ENCODE data around the gene WIPF1. TPM values are rescaled to one million over a fixed set of nuclear protein-coding genes. Genes with fewer than 3 reads are reported as not detected.
A peak's percentile ranks its signal among the peaks of the same experiment; 100 is the strongest.

The WIPF1 gene
- total RNA-seq, 2 donors from 2014 or later, result 50.4 to 58.8 TPM

DNA sequence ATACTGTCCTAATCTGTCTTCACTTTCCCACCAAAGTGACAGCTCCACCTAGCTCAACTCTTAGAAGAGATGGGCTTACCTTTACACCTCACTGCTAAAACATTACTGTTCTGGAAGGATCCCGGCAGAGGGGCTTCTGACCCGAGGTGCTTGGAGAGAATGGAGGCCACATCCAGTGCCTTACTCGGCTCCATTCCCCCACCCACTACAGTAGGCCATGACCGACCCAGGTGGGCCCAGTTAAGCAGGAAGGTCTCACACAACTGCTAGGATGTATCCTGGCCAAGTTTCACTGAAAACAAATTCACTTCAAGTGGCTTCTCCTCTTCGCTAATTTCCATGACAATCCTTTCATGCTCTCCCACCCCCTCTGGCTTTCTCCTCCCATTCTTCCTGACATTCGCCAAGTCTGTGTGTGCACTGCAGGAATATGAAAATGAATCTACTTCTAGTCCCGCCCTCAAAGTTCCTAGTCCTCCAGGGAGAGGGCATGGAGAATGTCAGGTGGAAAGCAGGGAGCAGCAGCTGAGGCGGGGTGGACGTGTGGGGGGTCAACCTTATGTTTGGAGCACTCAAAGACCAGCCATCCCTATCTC lies 11.8 kb downstream of the WIPF1 start:
- Histone ChIP-seq H3K9me3 (no peaks in the 10 kb centered on the region), H3K4me3 (no peak overlapping the region), H3K4me1 (ENCODE audit: control insufficient read depth in 1 of 2, low read depth in 2 of 2) (peaks cover 51 to 57% of the 10 kb centered on the region in 2 donors), H3K36me3 (peaks cover 8% of the 10 kb centered on the region), H3K27me3 (replicated peaks; ENCODE audit: insufficient read depth) (no peaks in the 10 kb centered on the region), H3K27ac (no peak overlapping the region)
- TF ChIP-seq, protein P1, sequence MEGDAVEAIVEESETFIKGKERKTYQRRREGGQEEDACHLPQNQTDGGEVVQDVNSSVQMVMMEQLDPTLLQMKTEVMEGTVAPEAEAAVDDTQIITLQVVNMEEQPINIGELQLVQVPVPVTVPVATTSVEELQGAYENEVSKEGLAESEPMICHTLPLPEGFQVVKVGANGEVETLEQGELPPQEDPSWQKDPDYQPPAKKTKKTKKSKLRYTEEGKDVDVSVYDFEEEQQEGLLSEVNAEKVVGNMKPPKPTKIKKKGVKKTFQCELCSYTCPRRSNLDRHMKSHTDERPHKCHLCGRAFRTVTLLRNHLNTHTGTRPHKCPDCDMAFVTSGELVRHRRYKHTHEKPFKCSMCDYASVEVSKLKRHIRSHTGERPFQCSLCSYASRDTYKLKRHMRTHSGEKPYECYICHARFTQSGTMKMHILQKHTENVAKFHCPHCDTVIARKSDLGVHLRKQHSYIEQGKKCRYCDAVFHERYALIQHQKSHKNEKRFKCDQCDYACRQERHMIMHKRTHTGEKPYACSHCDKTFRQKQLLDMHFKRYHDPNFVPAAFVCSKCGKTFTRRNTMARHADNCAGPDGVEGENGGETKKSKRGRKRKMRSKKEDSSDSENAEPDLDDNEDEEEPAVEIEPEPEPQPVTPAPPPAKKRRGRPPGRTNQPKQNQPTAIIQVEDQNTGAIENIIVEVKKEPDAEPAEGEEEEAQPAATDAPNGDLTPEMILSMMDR (IDR thresholded peaks at IDR 0.05), result no peak
- ATAC-seq (ENCODE audit: insufficient number of reproducible peaks, low FRiP score, low read depth) (no peak), DNase-seq (ENCODE audit: low spot score) (no peak)

DNA sequence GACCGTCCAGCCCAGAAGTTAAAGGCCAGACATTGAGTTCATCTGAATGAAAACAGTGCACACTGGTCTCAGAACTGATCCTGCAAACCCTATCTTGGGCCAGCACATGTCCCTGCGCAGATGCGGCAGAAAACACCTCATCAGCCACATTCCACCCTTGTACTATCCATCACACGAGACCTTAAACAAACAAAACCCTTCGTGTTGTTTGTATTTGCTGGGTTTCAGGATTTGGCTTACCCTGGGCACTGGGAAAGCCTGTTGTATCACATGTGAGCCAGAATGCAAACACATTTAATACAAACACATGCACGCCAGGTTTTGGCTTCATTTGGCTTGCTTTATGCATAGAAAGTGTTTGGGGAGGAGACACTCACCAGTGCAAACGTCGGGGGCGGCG lies 12.5 kb downstream of the WIPF1 start:
- Histone ChIP-seq H3K27ac (peak overlapping the region in 1 of 2 donors; percentile 15), H3K36me3 (peaks cover 8% of the 10 kb centered on the region), H3K27me3 (replicated peaks; ENCODE audit: insufficient read depth) (no peaks in the 10 kb centered on the region), H3K9me3 (no peaks in the 10 kb centered on the region), H3K4me3 (no peak overlapping the region), H3K4me1 (ENCODE audit: control insufficient read depth in 1 of 2, low read depth in 2 of 2) (peaks cover 51 to 52% of the 10 kb centered on the region in 2 donors)
- ATAC-seq (ENCODE audit: insufficient number of reproducible peaks, low FRiP score, low read depth) (no peak), DNase-seq (ENCODE audit: low spot score) (no peak)
- TF ChIP-seq, protein P1 (IDR thresholded peaks at IDR 0.05), result no peak

DNA sequence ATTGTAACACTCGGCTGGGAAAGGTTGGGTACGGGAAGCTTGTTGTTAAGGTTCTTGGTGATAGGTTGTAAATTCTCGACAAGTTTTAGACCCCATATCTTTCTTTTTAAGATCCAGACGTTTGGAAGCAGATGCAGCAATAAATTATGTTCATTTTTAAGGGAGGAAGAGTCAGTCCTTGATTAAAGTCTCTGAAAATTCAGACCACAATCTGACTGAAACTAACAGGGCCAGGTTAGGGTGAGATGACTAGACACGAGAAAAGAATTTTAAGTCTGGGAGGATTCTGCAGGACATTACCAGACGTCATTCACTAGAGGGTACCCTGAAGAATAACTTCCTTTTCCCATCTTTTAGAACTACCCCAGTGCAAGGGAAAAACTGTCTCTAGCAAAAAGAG lies 16.1 kb downstream of the WIPF1 start:
- Histone ChIP-seq H3K36me3 (peaks cover 8% of the 10 kb centered on the region), H3K4me1 (ENCODE audit: control insufficient read depth in 1 of 2, low read depth in 2 of 2) (peaks cover 19 to 31% of the 10 kb centered on the region in 2 donors), H3K9me3 (no peaks in the 10 kb centered on the region), H3K27ac (no peak overlapping the region), H3K4me3 (no peak overlapping the region), H3K27me3 (replicated peaks; ENCODE audit: insufficient read depth) (no peaks in the 10 kb centered on the region)
- ATAC-seq (ENCODE audit: insufficient number of reproducible peaks, low FRiP score, low read depth), result no peak
- TF ChIP-seq, protein P1 (IDR thresholded peaks at IDR 0.05), result no peak
- DNase-seq (ENCODE audit: low spot score), result no peak

DNA sequence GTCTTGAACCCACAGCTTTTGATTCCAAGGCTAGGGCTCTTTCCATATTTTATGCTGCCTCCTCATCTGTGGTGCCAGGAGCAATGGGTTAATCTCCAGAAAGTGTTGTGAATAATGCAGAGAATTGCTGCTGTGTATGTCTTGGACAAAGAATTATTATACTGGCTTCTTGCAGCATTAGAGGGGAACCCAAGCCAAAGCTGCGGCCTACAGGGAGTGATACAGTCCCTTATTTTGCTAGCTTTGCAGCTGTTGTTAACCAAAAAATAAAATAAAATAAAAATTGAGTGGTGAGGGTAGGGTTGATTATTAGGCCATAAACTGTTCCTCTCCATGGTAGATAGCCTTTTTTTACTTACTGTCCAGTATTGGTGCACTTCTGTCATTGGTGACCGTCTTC lies 16.7 kb downstream of the WIPF1 start:
- H3K36me3 ChIP-seq, result peaks cover 8% of the 10 kb centered on the region
- H3K27ac ChIP-seq, result no peak overlapping the region
- TF ChIP-seq, protein P1 (IDR thresholded peaks at IDR 0.05), result no peak
- H3K9me3 ChIP-seq, result no peaks in the 10 kb centered on the region
- H3K4me3 ChIP-seq, result no peak overlapping the region
- DNase-seq (ENCODE audit: low spot score) (no peak), ATAC-seq (ENCODE audit: insufficient number of reproducible peaks, low FRiP score, low read depth) (no peak)
- peaks cover 17 to 29% of the 10 kb centered on the region in 2 donors for H3K4me1 ChIP-seq (ENCODE audit: control insufficient read depth in 1 of 2, low read depth in 2 of 2)
- H3K27me3 ChIP-seq (replicated peaks; ENCODE audit: insufficient read depth), result no peaks in the 10 kb centered on the region

DNA sequence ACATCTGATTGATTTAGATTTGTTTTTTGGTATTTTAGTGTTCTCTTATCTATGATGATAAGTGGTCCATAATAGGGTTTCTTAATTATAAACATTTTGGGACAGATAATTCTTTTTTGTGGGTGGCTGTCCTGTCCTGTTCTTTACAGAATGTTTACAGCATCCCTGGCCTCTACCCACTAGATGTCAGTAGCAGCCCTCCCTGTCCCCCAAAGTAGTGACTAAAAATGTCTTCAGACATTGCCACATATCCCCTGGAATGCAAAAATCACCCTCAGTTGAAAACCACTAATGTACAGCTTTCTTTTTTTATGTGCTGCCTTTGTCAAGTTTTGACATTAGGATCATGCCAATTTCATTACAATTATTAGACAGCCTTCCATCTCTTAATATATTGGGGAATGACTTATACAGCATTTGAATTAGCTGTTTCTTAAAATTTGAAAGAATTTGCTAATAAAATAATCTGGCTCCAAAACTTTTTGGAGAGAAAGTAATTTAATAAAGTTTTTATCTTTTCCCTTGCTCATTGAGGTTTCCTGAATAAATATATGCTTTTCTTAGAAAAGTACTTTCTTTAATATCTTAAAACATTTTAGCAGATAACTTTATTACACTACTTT lies 19.5 kb downstream of the WIPF1 start:
- H3K27me3 ChIP-seq (replicated peaks; ENCODE audit: insufficient read depth), result no peaks in the 10 kb centered on the region
- DNase-seq (ENCODE audit: low spot score) (no peak), ATAC-seq (ENCODE audit: insufficient number of reproducible peaks, low FRiP score, low read depth) (no peak)
- peaks cover 8 to 17% of the 10 kb centered on the region in 2 donors for H3K4me1 ChIP-seq (ENCODE audit: control insufficient read depth in 1 of 2, low read depth in 2 of 2)
- H3K9me3 ChIP-seq, result no peaks in the 10 kb centered on the region
- TF ChIP-seq, protein P1 (IDR thresholded peaks at IDR 0.05), result peak; percentile 35
- no peak overlapping the region for H3K27ac ChIP-seq
- H3K36me3 ChIP-seq, result peaks cover 5% of the 10 kb centered on the region
- H3K4me3 ChIP-seq, result no peak overlapping the region

Measured in thoracic aorta (tissue), 2 donors.